ENCODE data around the gene CRIM1. TPM values are rescaled to one million over a fixed set of nuclear protein-coding genes. Genes with fewer than 3 reads are reported as not detected.
"Not testable (repeated sequence)": the region's sequence is repeated elsewhere in the genome, so short reads cannot be mapped to it uniquely, and the experiment has no call there.

The CRIM1 gene, protein sequence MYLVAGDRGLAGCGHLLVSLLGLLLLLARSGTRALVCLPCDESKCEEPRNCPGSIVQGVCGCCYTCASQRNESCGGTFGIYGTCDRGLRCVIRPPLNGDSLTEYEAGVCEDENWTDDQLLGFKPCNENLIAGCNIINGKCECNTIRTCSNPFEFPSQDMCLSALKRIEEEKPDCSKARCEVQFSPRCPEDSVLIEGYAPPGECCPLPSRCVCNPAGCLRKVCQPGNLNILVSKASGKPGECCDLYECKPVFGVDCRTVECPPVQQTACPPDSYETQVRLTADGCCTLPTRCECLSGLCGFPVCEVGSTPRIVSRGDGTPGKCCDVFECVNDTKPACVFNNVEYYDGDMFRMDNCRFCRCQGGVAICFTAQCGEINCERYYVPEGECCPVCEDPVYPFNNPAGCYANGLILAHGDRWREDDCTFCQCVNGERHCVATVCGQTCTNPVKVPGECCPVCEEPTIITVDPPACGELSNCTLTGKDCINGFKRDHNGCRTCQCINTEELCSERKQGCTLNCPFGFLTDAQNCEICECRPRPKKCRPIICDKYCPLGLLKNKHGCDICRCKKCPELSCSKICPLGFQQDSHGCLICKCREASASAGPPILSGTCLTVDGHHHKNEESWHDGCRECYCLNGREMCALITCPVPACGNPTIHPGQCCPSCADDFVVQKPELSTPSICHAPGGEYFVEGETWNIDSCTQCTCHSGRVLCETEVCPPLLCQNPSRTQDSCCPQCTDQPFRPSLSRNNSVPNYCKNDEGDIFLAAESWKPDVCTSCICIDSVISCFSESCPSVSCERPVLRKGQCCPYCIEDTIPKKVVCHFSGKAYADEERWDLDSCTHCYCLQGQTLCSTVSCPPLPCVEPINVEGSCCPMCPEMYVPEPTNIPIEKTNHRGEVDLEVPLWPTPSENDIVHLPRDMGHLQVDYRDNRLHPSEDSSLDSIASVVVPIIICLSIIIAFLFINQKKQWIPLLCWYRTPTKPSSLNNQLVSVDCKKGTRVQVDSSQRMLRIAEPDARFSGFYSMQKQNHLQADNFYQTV
- 100 to 1,000 TPM in 1 of 4 donors, 10 to 100 TPM in 3; 55.6 to 148 (median 64.2) TPM for total RNA-seq
- polyA plus RNA-seq = 10 to 100 TPM in 1 of 3 donors, 1 to 10 TPM in 2; 3.0 to 14.8 (median 3.9) TPM

DNA sequence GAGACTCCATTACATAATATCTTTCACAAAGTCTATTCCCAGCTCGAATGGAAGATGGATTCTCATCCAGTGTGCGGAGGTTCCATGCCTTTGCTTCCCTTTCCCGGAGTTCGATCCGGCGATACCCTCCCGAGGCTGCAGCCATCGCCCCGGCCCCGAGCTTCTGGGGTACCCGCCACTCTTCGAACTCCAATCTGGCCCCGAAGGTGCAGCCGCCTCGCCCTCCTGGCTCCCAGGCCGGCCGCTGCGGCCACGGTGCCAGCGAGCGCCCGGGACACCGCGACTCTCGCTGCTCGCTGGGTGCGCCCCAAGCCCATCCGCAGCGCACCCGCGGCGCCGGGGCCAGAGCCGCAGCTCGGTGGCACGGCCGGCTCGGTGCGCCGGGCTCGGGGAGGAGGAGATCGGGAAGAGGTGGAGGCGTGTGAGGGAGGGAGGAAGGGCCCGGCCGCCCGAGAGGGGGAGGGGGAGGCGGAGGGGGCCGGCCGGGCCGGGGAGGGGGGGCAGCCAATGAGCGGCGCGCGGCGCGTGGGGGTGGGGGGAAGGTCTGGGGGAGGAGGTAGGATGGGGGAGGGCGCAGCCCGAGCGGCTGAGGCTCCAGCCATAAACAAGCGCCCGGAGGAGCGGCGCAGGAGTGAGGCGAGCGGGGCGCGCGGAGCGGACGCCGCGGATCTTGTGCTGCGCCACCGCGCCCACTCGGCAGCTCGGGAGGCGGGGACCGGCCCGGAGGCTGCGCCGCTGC, at the start of gene CRIM1:
TSS of gene CRIM1 (plus strand) at position 628 of the 739 bp plus-strand sequence. CDS start 515 bp downstream, outside the sequence.
- TF ChIP-seq CTCF (IDR thresholded peaks at IDR 0.05) (no peak), EP300 (IDR thresholded peaks at IDR 0.05) (no peak), POLR2AphosphoS5 (IDR thresholded peaks at IDR 0.05) (peak; percentile 92 to 98 (median 94)), POLR2A (IDR thresholded peaks at IDR 0.05) (peak in 1 of 2 donors; percentile 35)
- Histone ChIP-seq H3K27ac (peak within 1 kb of the TSS; percentile 87 to 96 (median 92)), H3K36me3 (no peaks in the 10 kb centered on the region), H3K4me1 (peaks cover 0 to 61% (median 26%) of the 10 kb centered on the region in 4 donors), H3K9me3 (no peaks in the 10 kb centered on the region), H3K4me3 (peak within 1 kb of the TSS; percentile 81 to 91 (median 87)), H3K27me3 (no peaks in the 10 kb centered on the region)
- intact Hi-C loops (cut with DNase I) = loop anchor here (2.0 kb wide), 3 partner anchors 105 to 241 kb away; no protein-coding TSS in a partner anchor
- peak; percentile 96 for DNase-seq
- WGBS, 2 donors = 1% methylated on average over 81 of the region's 82 CpGs

DNA sequence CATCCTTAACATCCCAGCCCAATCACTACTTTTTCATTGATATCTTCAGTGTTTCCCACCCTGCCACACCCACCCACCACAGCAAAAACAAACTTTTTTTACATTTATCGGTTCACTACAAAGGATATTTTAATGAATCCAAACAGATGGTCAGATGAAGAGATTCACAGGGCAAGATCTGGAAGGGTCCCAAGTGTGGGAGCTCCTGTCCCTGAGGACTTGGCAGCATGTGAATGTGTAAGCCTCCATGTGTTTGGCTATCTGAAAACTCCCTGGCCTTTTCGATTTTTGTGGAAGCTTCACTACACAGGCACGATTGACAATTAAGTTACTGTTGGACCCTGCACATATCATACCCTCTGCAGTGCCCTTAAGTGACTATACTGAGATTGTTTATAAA, 48.1 kb upstream of the CRIM1 start:
- no peaks in the 10 kb centered on the region for H3K9me3 ChIP-seq
- intact Hi-C loops (cut with DNase I) = no loop called here

GRCh38 chr2:36310444-36310843, 45.1 kb upstream of the CRIM1 start:
- intact Hi-C loops (cut with DNase I); H3K9me3 ChIP-seq; H3K36me3 ChIP-seq; H3K4me1 ChIP-seq; H3K27me3 ChIP-seq; DNase-seq; H3K4me3 ChIP-seq; H3K27ac ChIP-seq: not testable (repeated sequence)
- WGBS, 2 donors = 76 to 79% methylated on average over 1 of the region's 1 CpG

More for the DNA sequence above, 48.1 kb upstream of the CRIM1 start:
- TF ChIP-seq EP300 (IDR thresholded peaks at IDR 0.05) (no peak), POLR2AphosphoS5 (IDR thresholded peaks at IDR 0.05) (no peak), POLR2A (IDR thresholded peaks at IDR 0.05) (no peak), CTCF (IDR thresholded peaks at IDR 0.05) (no peak)
- Histone ChIP-seq H3K36me3 (no peaks in the 10 kb centered on the region), H3K4me3 (no peak overlapping the region), H3K27ac (no peak overlapping the region), H3K4me1 (no peaks in the 10 kb centered on the region), H3K27me3 (no peaks in the 10 kb centered on the region)
- 89 to 90% methylated on average over 3 of the region's 3 CpGs for WGBS, 2 donors
- DNase-seq = no peak

GRCh38 chr2:36318547-36318946, 37.0 kb upstream of the CRIM1 start:
- no peaks in the 10 kb centered on the region for H3K4me1 ChIP-seq
- TF ChIP-seq POLR2AphosphoS5 (IDR thresholded peaks at IDR 0.05) (no peak), POLR2A (IDR thresholded peaks at IDR 0.05) (no peak), CTCF (IDR thresholded peaks at IDR 0.05) (no peak), EP300 (IDR thresholded peaks at IDR 0.05) (no peak)
- no peaks in the 10 kb centered on the region for H3K27me3 ChIP-seq
- no peaks in the 10 kb centered on the region for H3K9me3 ChIP-seq
- no peaks in the 10 kb centered on the region for H3K36me3 ChIP-seq
- 90 to 91% methylated on average over 1 of the region's 1 CpG for WGBS, 2 donors
- intact Hi-C loops (cut with DNase I) = no loop called here
- no peak overlapping the region for H3K4me3 ChIP-seq
- DNase-seq = no peak
- H3K27ac ChIP-seq = no peak overlapping the region
